GM12878 (cell line): ENCODE data around the gene PPP4R4. TPM values are rescaled to one million over a fixed set of nuclear protein-coding genes. Genes with fewer than 3 reads are reported as not detected.

Source experiments
- ATAC-seq: fragments of 200-7000 bp; cut with Tn5 transposase; 3 replicates; pipeline ENCODE4 v1.9.1; 2020; ENCODE audit warnings: mild to moderate bottlenecking, moderate library complexity
- BruUV-seq: library from RNA; stranded (reverse); fragments of 400-500 nt; replicated peaks from 2 replicates; lab custom pipeline; 2021; lab: Mats Ljungman, UMichigan
- CTCF ChIA-PET: fragments of 300-600 bp; sonication (Branson Sonifier 250); formaldehyde crosslinking; extraction: SDS; loops from one replicate; lab custom pipeline; 2021; ENCODE audit warnings: inconsistent platforms; lab: Yijun Ruan, JAX
- POLR2A ChIA-PET: fragments of 350-600 bp; formaldehyde crosslinking; extraction: SDS; loops from one replicate; lab custom pipeline; 2021; ENCODE audit warnings: inconsistent platforms; lab: Charles Lee
- RAD21 ChIA-PET: fragments of 300-600 bp; sonication (Branson Sonifier 250); formaldehyde crosslinking; loops from one replicate; lab custom pipeline; 2023; ENCODE audit warnings: antibody characterized with exemption; ENCODE audit not compliant: unreplicated experiment; lab: Charles Lee
- SMC1A ChIA-PET: fragments of 300-600 bp; sonication (Branson Sonifier 250); formaldehyde crosslinking; loops from one replicate; lab custom pipeline; 2023; ENCODE audit not compliant: unreplicated experiment, uncharacterized antibody; lab: Charles Lee
- DNase-seq: peaks from one replicate; pipeline ENCODE4 v3.0.0-alpha.2; 2011; ENCODE audit warnings: low read depth, low spot score
- FAIRE-seq: peaks from 3 replicates; lab custom pipeline; 2011; peaks lifted over from hg19 to GRCh38; lab: Jason Lieb, UNC
- H2AFZ ChIP-seq: 2 replicates; pipeline ENCODE4 v1.6.0; 2011; ENCODE audit warnings: low read depth, low read length, control low read depth; ENCODE audit not compliant: control insufficient read depth
- H3K27ac ChIP-seq: 2 replicates; pipeline ENCODE4 v1.5.1; 2011; ENCODE audit warnings: control low read depth; ENCODE audit not compliant: control insufficient read depth, insufficient read depth
- H3K27me3 ChIP-seq, 2 experiments: replicated peaks in 1 of 2; 2 replicates each; pipeline versions ENCODE4 v1.6.0 to v1.6.1; 2011; ENCODE audit warnings: low read length in 1 of 2; ENCODE audit not compliant: control insufficient read depth in 2 of 2, insufficient read depth in 2 of 2
- H3K36me3 ChIP-seq, 2 experiments: 2 replicates each; pipeline ENCODE4 v1.5.1; 2011; ENCODE audit warnings: low read length in 1 of 2; ENCODE audit not compliant: control insufficient read depth in 2 of 2, insufficient read depth in 2 of 2
- H3K4me1 ChIP-seq: 2 replicates; pipeline ENCODE4 v1.6.1; 2011; ENCODE audit warnings: mild to moderate bottlenecking, low read length, moderate library complexity, mixed read lengths; ENCODE audit not compliant: control insufficient read depth, insufficient read depth
- H3K4me2 ChIP-seq: 2 replicates; pipeline ENCODE4 v1.6.0; 2011; ENCODE audit warnings: control low read depth; ENCODE audit not compliant: control insufficient read depth, insufficient read depth
- H3K4me3 ChIP-seq: fragments of 200-600 bp; sonication (generic); 2 replicates; pipeline ENCODE4 v1.5.1; 2016
- H3K79me2 ChIP-seq: 2 replicates; pipeline ENCODE4 v1.6.0; 2011; ENCODE audit warnings: low read length; ENCODE audit not compliant: control insufficient read depth, insufficient read depth
- H3K9ac ChIP-seq: 2 replicates; pipeline ENCODE4 v1.8.0; 2011; ENCODE audit warnings: low read length, control low read depth, mixed read lengths; ENCODE audit not compliant: control insufficient read depth, insufficient read depth
- H3K9me3 ChIP-seq: replicated peaks from 3 replicates; pipeline ENCODE4 v1.5.1; 2011; ENCODE audit warnings: mild to moderate bottlenecking, low read length; ENCODE audit not compliant: control insufficient read depth, insufficient read depth
- H4K20me1 ChIP-seq: 2 replicates; pipeline ENCODE4 v1.6.0; 2011; ENCODE audit not compliant: control insufficient read depth, insufficient read depth
- EP300 ChIP-seq, 2 experiments: fragments of 150-350 bp in 1 of 2; IDR thresholded peaks; 2 replicates each; pipeline ENCODE4 v1.6.1; 2011 to 2012; ENCODE audit warnings: low read depth in 2 of 2, low read length in 2 of 2, borderline replicate concordance in 1 of 2, improper control_type of control experiment in 1 of 2, inconsistent platforms in 1 of 2; ENCODE audit not compliant: control insufficient read depth in 1 of 2
- FOS ChIP-seq: IDR thresholded peaks from 3 replicates; pipeline ENCODE4 v1.6.1; 2011; ENCODE audit warnings: borderline replicate concordance; ENCODE audit not compliant: insufficient read length; ENCODE audit errors: extremely low read depth
- FOXM1 ChIP-seq: IDR thresholded peaks from 2 replicates; pipeline ENCODE4 v1.6.1; 2012; ENCODE audit warnings: low read depth, mild to moderate bottlenecking, inconsistent platforms, low read length, moderate library complexity
- JUND ChIP-seq: IDR thresholded peaks from 2 replicates; pipeline ENCODE4 v1.6.1; 2012; ENCODE audit warnings: low read depth, mild to moderate bottlenecking, low read length, improper control_type of control experiment, moderate library complexity
- RAD51 ChIP-seq: fragments of 450-650 bp; IDR thresholded peaks from 2 replicates; pipeline ENCODE4 v1.6.1; 2016; ENCODE audit warnings: moderate library complexity, mild to moderate bottlenecking, inconsistent platforms
- RFX5 ChIP-seq: IDR thresholded peaks from 2 replicates; pipeline ENCODE4 v1.6.1; 2011; ENCODE audit warnings: low read depth, low read length, improper control_type of control experiment
- SREBF1 ChIP-seq: IDR thresholded peaks from 2 replicates; pipeline ENCODE4 v1.6.1; 2012; ENCODE audit warnings: mild to moderate bottlenecking, low read length
- WRNIP1 ChIP-seq: IDR thresholded peaks from 2 replicates; pipeline ENCODE4 v1.6.1; 2011; ENCODE audit warnings: low read depth, low read length, improper control_type of control experiment, borderline replicate concordance
- ZNF622 ChIP-seq: fragments of 450-650 bp; IDR thresholded peaks from 2 replicates; pipeline ENCODE4 v1.6.1; 2017; ENCODE audit warnings: mild to moderate bottlenecking, inconsistent platforms
- ZSCAN29 ChIP-seq: fragments of 450-650 bp; IDR thresholded peaks from 2 replicates; pipeline ENCODE4 v1.6.1; 2017; ENCODE audit warnings: mild to moderate bottlenecking, moderate library complexity
- WGBS: methylation state at CpG from one replicate; pipeline ENCODE4 v1.1.6; 2016; ENCODE audit warnings: low lambda C conversion rate; ENCODE audit not compliant: insufficient replicate concordance, insufficient coverage; ENCODE audit errors: missing lambda C conversion rate; 5-methylcytosine and 5-hydroxymethylcytosine counted together
- in situ Hi-C: fragments of 300-500 bp; cut with MboI; formaldehyde crosslinking; loops from 9 replicates; pipeline ENCODE4 v1.14.3; 2018; ENCODE audit warnings: mixed read lengths
- intact Hi-C: fragments of 100-400 bp; cut with micrococcal nuclease; formaldehyde crosslinking; loops from one replicate; pipeline ENCODE4 v1.14.2; 2022; ENCODE audit not compliant: unreplicated experiment
- polyA plus RNA-seq, 11 experiments: library from polyadenylated mRNA; depleted of rRNA in 4 of 11; unstranded in 6 of 11; stranded (reverse) in 5 of 11; fragments of >200 nt; fragmentation: Nextera tagmentation in 4 of 11; fragmentation: Illumina TruSeq in 1 of 11; extraction: Ambion mirVana in 4 of 11; extraction: Trizol in 1 of 11; gene quantifications; 1 replicate in 1 of 11; 2 replicates in 10 of 11; pipeline versions ENCODE4 v1.2.1 to v1.2.3, GENCODE V29; 2011 to 2016; ENCODE audit warnings: inconsistent platforms in 2 of 11, missing spikeins in 2 of 11, low read depth in 1 of 11
- total RNA-seq, 4 experiments: library from RNA; depleted of rRNA in 3 of 4; stranded (reverse); fragments of >200 nt in 3 of 4; fragmentation: Illumina TruSeq in 1 of 4; extraction: Trizol in 1 of 4; gene quantifications; 2 replicates each; pipeline versions ENCODE4 v1.2.1 to v1.2.3, GENCODE V29; 2013 to 2021
- TF ChIP-seq, protein P1 (sequence below): fragments of 450-650 bp; conservative IDR thresholded peaks from 2 replicates; pipeline ENCODE4 v1.6.1; 2017; ENCODE audit warnings: mild to moderate bottlenecking, moderate library complexity
- TF ChIP-seq, protein P2 (sequence below): fragments of 150-350 bp; IDR thresholded peaks from 2 replicates; pipeline ENCODE4 v1.6.1; 2016; ENCODE audit warnings: low read depth, low read length
- TF ChIP-seq, protein P3 (sequence below): fragments of 150-350 bp; IDR thresholded peaks from 2 replicates; pipeline ENCODE4 v1.6.1; 2014; ENCODE audit warnings: mild to moderate bottlenecking, low read depth, low read length

The PPP4R4 gene
- total and polyA plus RNA-seq, 10 of the 15 experiments (the other 5 are each of a cell fraction or from before 2014, with no cell fraction given), result 0.01 to 0.13 (median 0.08) TPM; not detected in 4

DNA sequence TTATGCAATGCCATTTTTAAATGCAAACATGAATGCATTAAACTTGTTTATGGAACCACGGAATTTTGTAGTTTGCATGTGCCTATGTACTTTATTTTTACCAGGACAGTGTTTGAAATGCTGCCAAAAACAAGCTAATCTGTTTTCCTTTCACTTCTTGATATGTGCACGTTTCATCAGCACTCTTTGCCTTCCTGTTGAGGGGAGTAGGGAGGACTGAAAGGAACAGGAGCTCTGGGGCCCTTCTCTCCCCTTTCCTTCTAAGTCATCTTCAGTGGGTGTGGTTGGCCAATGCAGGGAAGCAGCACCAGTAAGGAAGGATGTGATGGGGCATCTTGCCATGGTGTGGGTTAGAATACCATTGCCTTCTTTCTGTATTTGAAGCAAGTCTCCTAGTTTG lies 12.1 kb upstream of the PPP4R4 start:
- SMC1A ChIA-PET, result interaction anchor here (1.2 kb wide), 1 partner anchor 8 kb away, joined by 4 read pairs; no protein-coding TSS in a partner anchor

More for the DNA sequence above, 12.1 kb upstream of the PPP4R4 start:
- no peak overlapping the region for H3K4me3 ChIP-seq
- DNase-seq, result no peak
- FAIRE-seq, result peak; percentile 47
- H3K79me2 ChIP-seq, result no peaks in the 10 kb centered on the region
- intact Hi-C loops (no loop called here), in situ Hi-C loops (no loop called here)
- ChIA-PET RAD21 (no interaction called here), POLR2A (no interaction called here), CTCF (interaction anchor here (1.1 to 1.4 kb wide), 2 partner anchors 25 to 30 kb away, joined by 3 to 5 read pairs; no protein-coding TSS in a partner anchor)
- BruUV-seq, result no TSS peak
- H3K27ac ChIP-seq, result no peak overlapping the region
- no peaks in the 10 kb centered on the region for H3K9me3 ChIP-seq
- peaks cover 0 to 2% of the 10 kb centered on the region in 2 experiments; a peak in 1 of 4 replicates for H3K27me3 ChIP-seq
- no peaks in the 10 kb centered on the region for H4K20me1 ChIP-seq
- no peaks in the 10 kb centered on the region for H3K36me3 ChIP-seq
- ATAC-seq, result no peak
- 0% methylated on average over 2 of the region's 2 CpGs for WGBS
- no peak overlapping the region; the same call in 1 of the 2 replicates for H2AFZ ChIP-seq
- H3K4me1 ChIP-seq, result peaks cover 3% of the 10 kb centered on the region; the same call in 1 of the 2 replicates
- H3K9ac ChIP-seq, result no peak overlapping the region
- no peak for TF ChIP-seq JUND
- no peak for TF ChIP-seq RAD51
- TF ChIP-seq, protein P1, sequence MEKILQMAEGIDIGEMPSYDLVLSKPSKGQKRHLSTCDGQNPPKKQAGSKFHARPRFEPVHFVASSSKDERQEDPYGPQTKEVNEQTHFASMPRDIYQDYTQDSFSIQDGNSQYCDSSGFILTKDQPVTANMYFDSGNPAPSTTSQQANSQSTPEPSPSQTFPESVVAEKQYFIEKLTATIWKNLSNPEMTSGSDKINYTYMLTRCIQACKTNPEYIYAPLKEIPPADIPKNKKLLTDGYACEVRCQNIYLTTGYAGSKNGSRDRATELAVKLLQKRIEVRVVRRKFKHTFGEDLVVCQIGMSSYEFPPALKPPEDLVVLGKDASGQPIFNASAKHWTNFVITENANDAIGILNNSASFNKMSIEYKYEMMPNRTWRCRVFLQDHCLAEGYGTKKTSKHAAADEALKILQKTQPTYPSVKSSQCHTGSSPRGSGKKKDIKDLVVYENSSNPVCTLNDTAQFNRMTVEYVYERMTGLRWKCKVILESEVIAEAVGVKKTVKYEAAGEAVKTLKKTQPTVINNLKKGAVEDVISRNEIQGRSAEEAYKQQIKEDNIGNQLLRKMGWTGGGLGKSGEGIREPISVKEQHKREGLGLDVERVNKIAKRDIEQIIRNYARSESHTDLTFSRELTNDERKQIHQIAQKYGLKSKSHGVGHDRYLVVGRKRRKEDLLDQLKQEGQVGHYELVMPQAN, result no peak
- TF ChIP-seq ZNF622, result no peak
- no peak for TF ChIP-seq ZSCAN29
- TF ChIP-seq SREBF1, result no peak
- TF ChIP-seq FOS, result no peak
- no peak for TF ChIP-seq WRNIP1
- no peak for TF ChIP-seq FOXM1
- TF ChIP-seq, protein P2, sequence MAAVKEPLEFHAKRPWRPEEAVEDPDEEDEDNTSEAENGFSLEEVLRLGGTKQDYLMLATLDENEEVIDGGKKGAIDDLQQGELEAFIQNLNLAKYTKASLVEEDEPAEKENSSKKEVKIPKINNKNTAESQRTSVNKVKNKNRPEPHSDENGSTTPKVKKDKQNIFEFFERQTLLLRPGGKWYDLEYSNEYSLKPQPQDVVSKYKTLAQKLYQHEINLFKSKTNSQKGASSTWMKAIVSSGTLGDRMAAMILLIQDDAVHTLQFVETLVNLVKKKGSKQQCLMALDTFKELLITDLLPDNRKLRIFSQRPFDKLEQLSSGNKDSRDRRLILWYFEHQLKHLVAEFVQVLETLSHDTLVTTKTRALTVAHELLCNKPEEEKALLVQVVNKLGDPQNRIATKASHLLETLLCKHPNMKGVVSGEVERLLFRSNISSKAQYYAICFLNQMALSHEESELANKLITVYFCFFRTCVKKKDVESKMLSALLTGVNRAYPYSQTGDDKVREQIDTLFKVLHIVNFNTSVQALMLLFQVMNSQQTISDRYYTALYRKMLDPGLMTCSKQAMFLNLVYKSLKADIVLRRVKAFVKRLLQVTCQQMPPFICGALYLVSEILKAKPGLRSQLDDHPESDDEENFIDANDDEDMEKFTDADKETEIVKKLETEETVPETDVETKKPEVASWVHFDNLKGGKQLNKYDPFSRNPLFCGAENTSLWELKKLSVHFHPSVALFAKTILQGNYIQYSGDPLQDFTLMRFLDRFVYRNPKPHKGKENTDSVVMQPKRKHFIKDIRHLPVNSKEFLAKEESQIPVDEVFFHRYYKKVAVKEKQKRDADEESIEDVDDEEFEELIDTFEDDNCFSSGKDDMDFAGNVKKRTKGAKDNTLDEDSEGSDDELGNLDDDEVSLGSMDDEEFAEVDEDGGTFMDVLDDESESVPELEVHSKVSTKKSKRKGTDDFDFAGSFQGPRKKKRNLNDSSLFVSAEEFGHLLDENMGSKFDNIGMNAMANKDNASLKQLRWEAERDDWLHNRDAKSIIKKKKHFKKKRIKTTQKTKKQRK, result no peak
- no peak for TF ChIP-seq EP300 (IDR thresholded peaks at IDR 0.05; ENCODE audit: borderline replicate concordance in 1 of 2, control insufficient read depth in 1 of 2, low read depth in 2 of 2, low read length in 2 of 2)
- no peak for TF ChIP-seq RFX5
- TF ChIP-seq, protein P3, sequence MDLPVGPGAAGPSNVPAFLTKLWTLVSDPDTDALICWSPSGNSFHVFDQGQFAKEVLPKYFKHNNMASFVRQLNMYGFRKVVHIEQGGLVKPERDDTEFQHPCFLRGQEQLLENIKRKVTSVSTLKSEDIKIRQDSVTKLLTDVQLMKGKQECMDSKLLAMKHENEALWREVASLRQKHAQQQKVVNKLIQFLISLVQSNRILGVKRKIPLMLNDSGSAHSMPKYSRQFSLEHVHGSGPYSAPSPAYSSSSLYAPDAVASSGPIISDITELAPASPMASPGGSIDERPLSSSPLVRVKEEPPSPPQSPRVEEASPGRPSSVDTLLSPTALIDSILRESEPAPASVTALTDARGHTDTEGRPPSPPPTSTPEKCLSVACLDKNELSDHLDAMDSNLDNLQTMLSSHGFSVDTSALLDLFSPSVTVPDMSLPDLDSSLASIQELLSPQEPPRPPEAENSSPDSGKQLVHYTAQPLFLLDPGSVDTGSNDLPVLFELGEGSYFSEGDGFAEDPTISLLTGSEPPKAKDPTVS, result no peak
- H3K4me2 ChIP-seq, result no peak overlapping the region
